Measurements from ENCODE around the gene UNC79. TPM values are rescaled to one million over a fixed set of nuclear protein-coding genes. Genes with fewer than 3 reads are reported as not detected.

UNC79 gene
- total and polyA plus RNA-seq, 3 experiments from 2014 or later, result 0.07 TPM; not detected in 2

- H3K4me3 ChIP-seq (ENCODE audit: low read length), result no peak overlapping the region
- ChIA-PET POLR2A (no interaction called here), CTCF (no interaction called here)
- H3K27me3 ChIP-seq (ENCODE audit: insufficient read depth, low read length, poor library complexity, severe bottlenecking), result no peaks in the 10 kb centered on the region
- H3K27ac ChIP-seq (ENCODE audit: low read depth, low read length), result no peak overlapping the region
- DNase-seq, result no peak
- no peak overlapping the region for H3K4me3 Mint-ChIP-seq
- no peak overlapping the region for H3K27ac Mint-ChIP-seq
- no peaks in the 10 kb centered on the region for H3K4me1 ChIP-seq (ENCODE audit: insufficient read depth, low read length)
- H3K9me3 ChIP-seq (ENCODE audit: low read length), result no peaks in the 10 kb centered on the region
- no peaks in the 10 kb centered on the region for H3K36me3 Mint-ChIP-seq
- no peaks in the 10 kb centered on the region for H3K4me1 Mint-ChIP-seq
- no peaks in the 10 kb centered on the region for H3K9me3 Mint-ChIP-seq
- H3K27me3 Mint-ChIP-seq, result peaks cover 0 to 2% of the 10 kb centered on the region in 2 donors
- no peaks in the 10 kb centered on the region for H3K36me3 ChIP-seq (ENCODE audit: insufficient read depth, low read length)
Observed at GRCh38 chr14:93749076-93749420, 318.3 kb downstream of the UNC79 start.

- Mint-ChIP-seq H3K36me3 (no peaks in the 10 kb centered on the region), H3K27me3 (peaks cover 3 to 4% of the 10 kb centered on the region in 2 donors), H3K4me1 (no peaks in the 10 kb centered on the region), H3K9me3 (no peaks in the 10 kb centered on the region), H3K4me3 (no peak overlapping the region), H3K27ac (no peak overlapping the region)
- no peak overlapping the region for H3K4me3 ChIP-seq (ENCODE audit: low read length)
- no peaks in the 10 kb centered on the region for H3K27me3 ChIP-seq (ENCODE audit: insufficient read depth, low read length, poor library complexity, severe bottlenecking)
- no peaks in the 10 kb centered on the region for H3K4me1 ChIP-seq (ENCODE audit: insufficient read depth, low read length)
- H3K9me3 ChIP-seq (ENCODE audit: low read length), result no peaks in the 10 kb centered on the region
- H3K27ac ChIP-seq (ENCODE audit: low read depth, low read length), result no peak overlapping the region
- ChIA-PET CTCF (no interaction called here), POLR2A (no interaction called here)
- no peak for DNase-seq
- H3K36me3 ChIP-seq (ENCODE audit: insufficient read depth, low read length), result no peaks in the 10 kb centered on the region
Observed at GRCh38 chr14:93751946-93752655, 321.4 kb downstream of the UNC79 start.

GRCh38 chr14:93752980-93753561, 322.3 kb downstream of the UNC79 start:
- POLR2A ChIA-PET, result no interaction called here
- no peak for DNase-seq
- CTCF ChIA-PET, result no interaction called here
- no peaks in the 10 kb centered on the region for H3K36me3 ChIP-seq (ENCODE audit: insufficient read depth, low read length)
- Mint-ChIP-seq H3K4me1 (no peaks in the 10 kb centered on the region), H3K27ac (no peak overlapping the region), H3K36me3 (no peaks in the 10 kb centered on the region), H3K4me3 (no peak overlapping the region), H3K9me3 (no peaks in the 10 kb centered on the region), H3K27me3 (peaks cover 4 to 8% of the 10 kb centered on the region in 2 donors)
- no peak overlapping the region for H3K4me3 ChIP-seq (ENCODE audit: low read length)
- no peaks in the 10 kb centered on the region for H3K4me1 ChIP-seq (ENCODE audit: insufficient read depth, low read length)
- H3K27me3 ChIP-seq (ENCODE audit: insufficient read depth, low read length, poor library complexity, severe bottlenecking), result no peaks in the 10 kb centered on the region
- H3K9me3 ChIP-seq (ENCODE audit: low read length), result no peaks in the 10 kb centered on the region
- H3K27ac ChIP-seq (ENCODE audit: low read depth, low read length), result no peak overlapping the region

- no peaks in the 10 kb centered on the region for H3K4me1 Mint-ChIP-seq
- CTCF ChIA-PET, result no interaction called here
- no peaks in the 10 kb centered on the region for H3K36me3 ChIP-seq (ENCODE audit: insufficient read depth, low read length)
- no peak for DNase-seq
- no peak overlapping the region for H3K4me3 ChIP-seq (ENCODE audit: low read length)
- no peaks in the 10 kb centered on the region for H3K4me1 ChIP-seq (ENCODE audit: insufficient read depth, low read length)
- H3K36me3 Mint-ChIP-seq, result no peaks in the 10 kb centered on the region
- no peak overlapping the region for H3K27ac Mint-ChIP-seq
- no peak overlapping the region for H3K4me3 Mint-ChIP-seq
- no peaks in the 10 kb centered on the region for H3K27me3 ChIP-seq (ENCODE audit: insufficient read depth, low read length, poor library complexity, severe bottlenecking)
- H3K27ac ChIP-seq (ENCODE audit: low read depth, low read length), result no peak overlapping the region
- no peaks in the 10 kb centered on the region for H3K9me3 Mint-ChIP-seq
- POLR2A ChIA-PET, result no interaction called here
- H3K27me3 Mint-ChIP-seq, result peaks cover 4 to 8% of the 10 kb centered on the region in 2 donors
- no peaks in the 10 kb centered on the region for H3K9me3 ChIP-seq (ENCODE audit: low read length)
Observed at GRCh38 chr14:93753647-93754046, 322.9 kb downstream of the UNC79 start.

- ChIA-PET CTCF (no interaction called here), POLR2A (no interaction called here)
- Mint-ChIP-seq H3K27ac (no peak overlapping the region), H3K4me1 (no peaks in the 10 kb centered on the region), H3K36me3 (no peaks in the 10 kb centered on the region), H3K27me3 (peaks cover 4 to 8% of the 10 kb centered on the region in 2 donors), H3K4me3 (no peak overlapping the region), H3K9me3 (peaks cover 0 to 3% (median 0%) of the 10 kb centered on the region in 5 donors)
- DNase-seq, result no peak
- Histone ChIP-seq H3K9me3 (ENCODE audit: low read length) (no peaks in the 10 kb centered on the region), H3K27ac (ENCODE audit: low read depth, low read length) (no peak overlapping the region), H3K36me3 (ENCODE audit: insufficient read depth, low read length) (no peaks in the 10 kb centered on the region), H3K4me1 (ENCODE audit: insufficient read depth, low read length) (no peaks in the 10 kb centered on the region), H3K27me3 (ENCODE audit: insufficient read depth, low read length, poor library complexity, severe bottlenecking) (no peaks in the 10 kb centered on the region), H3K4me3 (ENCODE audit: low read length) (no peak overlapping the region)
Observed at GRCh38 chr14:93757206-93757605, 326.5 kb downstream of the UNC79 start.

Other genes with a start within 250 kb of the UNC79 start
- 10 to 100 TPM; 16.7 to 17.4 TPM for gene MOAP1, start 246.0 kb upstream of the UNC79 start, total RNA-seq
- 67.4 TPM for gene MOAP1, start 246.0 kb upstream of the UNC79 start, polyA plus RNA-seq
- gene LYSET, start 245.6 kb upstream of the UNC79 start, total RNA-seq, result 10 to 100 TPM; 19.3 to 20.5 TPM
- gene LYSET, start 245.6 kb upstream of the UNC79 start, polyA plus RNA-seq, result 37.9 TPM
- 10 to 100 TPM; 19.7 to 19.8 TPM for gene GON7, start 223.9 kb upstream of the UNC79 start, total RNA-seq
- 24.2 TPM for gene GON7, start 223.9 kb upstream of the UNC79 start, polyA plus RNA-seq
- gene UBR7, start 223.7 kb upstream of the UNC79 start, total RNA-seq, result 10 to 100 TPM; 39.4 to 42.3 TPM
- 31.7 TPM for gene UBR7, start 223.7 kb upstream of the UNC79 start, polyA plus RNA-seq
- 10 to 100 TPM; 25.2 to 25.7 TPM for gene BTBD7, start 97.9 kb upstream of the UNC79 start, total RNA-seq
- gene BTBD7, start 97.9 kb upstream of the UNC79 start, polyA plus RNA-seq, result 9.6 TPM
- not detected for gene COX8C, start 83.8 kb upstream of the UNC79 start, total RNA-seq
- gene COX8C, start 83.8 kb upstream of the UNC79 start, polyA plus RNA-seq, result not detected

Data from CD8-positive, alpha-beta memory T cell (primary cell).